ENCODE results near the gene TAS2R43.

DNA sequence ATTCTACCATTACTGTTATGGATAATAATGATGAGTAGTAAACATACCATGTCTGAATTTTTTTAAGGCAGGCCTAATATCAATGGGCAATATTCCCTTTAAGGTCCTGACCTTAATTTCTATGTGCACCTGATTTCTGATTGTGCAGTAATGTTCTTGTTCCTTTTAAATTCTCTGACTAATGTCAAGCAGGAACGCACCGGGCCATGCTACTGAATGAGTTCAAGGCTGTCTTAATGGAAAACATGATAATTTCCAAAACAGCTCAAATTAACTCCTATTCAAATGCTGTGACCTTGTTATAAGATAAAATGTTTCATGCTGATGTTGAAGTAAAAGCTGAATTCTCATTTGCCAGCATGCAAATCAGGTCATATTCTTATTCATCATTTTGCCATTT lies 36.8 kb downstream of the TAS2R43 start:
- TF ChIP-seq POLR2A (IDR thresholded peaks at IDR 0.05; ENCODE audit: low read depth): no peak
- TF ChIP-seq, protein P1, sequence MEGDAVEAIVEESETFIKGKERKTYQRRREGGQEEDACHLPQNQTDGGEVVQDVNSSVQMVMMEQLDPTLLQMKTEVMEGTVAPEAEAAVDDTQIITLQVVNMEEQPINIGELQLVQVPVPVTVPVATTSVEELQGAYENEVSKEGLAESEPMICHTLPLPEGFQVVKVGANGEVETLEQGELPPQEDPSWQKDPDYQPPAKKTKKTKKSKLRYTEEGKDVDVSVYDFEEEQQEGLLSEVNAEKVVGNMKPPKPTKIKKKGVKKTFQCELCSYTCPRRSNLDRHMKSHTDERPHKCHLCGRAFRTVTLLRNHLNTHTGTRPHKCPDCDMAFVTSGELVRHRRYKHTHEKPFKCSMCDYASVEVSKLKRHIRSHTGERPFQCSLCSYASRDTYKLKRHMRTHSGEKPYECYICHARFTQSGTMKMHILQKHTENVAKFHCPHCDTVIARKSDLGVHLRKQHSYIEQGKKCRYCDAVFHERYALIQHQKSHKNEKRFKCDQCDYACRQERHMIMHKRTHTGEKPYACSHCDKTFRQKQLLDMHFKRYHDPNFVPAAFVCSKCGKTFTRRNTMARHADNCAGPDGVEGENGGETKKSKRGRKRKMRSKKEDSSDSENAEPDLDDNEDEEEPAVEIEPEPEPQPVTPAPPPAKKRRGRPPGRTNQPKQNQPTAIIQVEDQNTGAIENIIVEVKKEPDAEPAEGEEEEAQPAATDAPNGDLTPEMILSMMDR (IDR thresholded peaks at IDR 0.05): no peak
